HepG2 (cell line): ENCODE results near the gene TANGO2. TPM values are rescaled to one million over a fixed set of nuclear protein-coding genes. Genes with fewer than 3 reads are reported as not detected.

Experiments used
- ATAC-seq: fragments of 200-7000 bp; cut with Tn5 transposase; 3 replicates; pipeline ENCODE4 v1.9.1; 2020; ENCODE audit warnings: mild to moderate bottlenecking, moderate library complexity
- BruUV-seq: library from RNA; stranded (reverse); fragments of 400-500 nt; replicated peaks from 2 replicates; lab custom pipeline; 2021; lab: Mats Ljungman, UMichigan
- CTCF ChIA-PET: fragments of 300-600 bp; formaldehyde crosslinking; extraction: SDS; loops from one replicate; lab custom pipeline; 2021; ENCODE audit warnings: low total read pairs, inconsistent platforms, low intra/inter-chr PET ratio; lab: Yijun Ruan, JAX
- POLR2A ChIA-PET: fragments of 350-600 bp; sonication (Branson Sonifier 250); formaldehyde crosslinking; loops from one replicate; lab custom pipeline; 2020; ENCODE audit warnings: antibody characterized with exemption, inconsistent platforms; lab: Yijun Ruan, JAX
- DNase-seq: peaks from one replicate; pipeline ENCODE4 v3.0.0-alpha.2; 2015; ENCODE audit warnings: low spot score
- FAIRE-seq: peaks from 3 replicates; lab custom pipeline; 2011; peaks lifted over from hg19 to GRCh38; lab: Jason Lieb, UNC
- H2AFZ ChIP-seq: one replicate; pipeline ENCODE4 v1.6.1; 2011; ENCODE audit warnings: low read length, inconsistent platforms
- H3K27ac ChIP-seq: fragments of 300-600 bp; 3 replicates; pipeline ENCODE4 v1.8.0; 2011; ENCODE audit warnings: mixed run types, mild to moderate bottlenecking, mixed read lengths, low read length, inconsistent platforms; ENCODE audit not compliant: insufficient read depth; ENCODE audit errors: extremely low read length
- H3K27me3 ChIP-seq, 2 experiments: fragments of 200-600 bp in 1 of 2; 2 replicates in 1 of 2; 3 replicates in 1 of 2; pipeline versions ENCODE4 v1.6.0 to v1.8.0; 2011; ENCODE audit warnings: low read length in 2 of 2, mild to moderate bottlenecking in 2 of 2, moderate library complexity in 2 of 2, inconsistent platforms in 1 of 2; ENCODE audit not compliant: insufficient read depth in 2 of 2, control insufficient read depth in 1 of 2
- H3K36me3 ChIP-seq, 2 experiments: fragments of 200-600 bp in 1 of 2; replicated peaks in 1 of 2; 2 replicates in 1 of 2; 3 replicates in 1 of 2; pipeline versions ENCODE4 v1.5.1 to v1.8.0; 2011; ENCODE audit warnings: low read length in 2 of 2, inconsistent platforms in 1 of 2; ENCODE audit not compliant: insufficient read depth in 2 of 2, control insufficient read depth in 1 of 2
- H3K4me1 ChIP-seq: 2 replicates; pipeline ENCODE4 v1.5.1; 2012; ENCODE audit warnings: low read length, inconsistent platforms; ENCODE audit not compliant: insufficient read depth
- H3K4me2 ChIP-seq: 2 replicates; pipeline ENCODE4 v1.6.0; 2011; ENCODE audit warnings: low read depth, low read length, inconsistent platforms
- H3K4me3 ChIP-seq, 3 experiments: fragments of 200-600 bp in 1 of 3; sonication (generic), shearing (Covaris generic) in 1 of 3; replicated peaks in 1 of 3; 2 replicates each; pipeline ENCODE4 v1.5.1; 2011 to 2016; ENCODE audit warnings: low read length in 3 of 3, inconsistent platforms in 2 of 3, low read depth in 2 of 3, mild to moderate bottlenecking in 2 of 3, control low read depth in 1 of 3, mixed read lengths in 1 of 3; ENCODE audit not compliant: insufficient read depth in 1 of 3
- H3K79me2 ChIP-seq: one replicate; pipeline ENCODE4 v1.6.1; 2011; ENCODE audit warnings: low read length, inconsistent platforms; ENCODE audit not compliant: insufficient read depth
- H3K9ac ChIP-seq: 2 replicates; pipeline ENCODE4 v1.6.0; 2011; ENCODE audit warnings: mild to moderate bottlenecking, low read depth, low read length, inconsistent platforms; ENCODE audit not compliant: insufficient read depth
- H3K9me3 ChIP-seq: 2 replicates; pipeline ENCODE4 v1.5.1; 2012; ENCODE audit warnings: mild to moderate bottlenecking, low read length
- H4K20me1 ChIP-seq: 2 replicates; pipeline ENCODE4 v1.6.0; 2011; ENCODE audit warnings: inconsistent platforms, mild to moderate bottlenecking, low read length, moderate library complexity; ENCODE audit not compliant: insufficient read depth
- PPARG ChIP-seq: conservative IDR thresholded peaks from 2 replicates; pipeline ENCODE4 v1.6.1; 2016; ENCODE audit warnings: missing biosample characterization, missing genetic modification reagents
- SMARCE1 ChIP-seq: fragments of 450-650 bp; IDR thresholded peaks from 2 replicates; pipeline ENCODE4 v1.6.1; 2017; ENCODE audit warnings: borderline replicate concordance
- SRSF9 ChIP-seq: fragments of 200-400 bp; formaldehyde crosslinking; IDR thresholded peaks from 2 replicates; pipeline ENCODE4 v1.6.1; 2018; ENCODE audit warnings: borderline replicate concordance, mild to moderate bottlenecking, low read depth, low read length; ENCODE audit not compliant: insufficient read depth, poor library complexity, severe bottlenecking
- TOE1 ChIP-seq: sonication (generic); formaldehyde crosslinking; IDR thresholded peaks from 2 replicates; pipeline ENCODE4 v1.4.0; 2020; ENCODE audit warnings: mild to moderate bottlenecking, missing genetic modification reagents
- ZBTB39 ChIP-seq: sonication (generic); formaldehyde crosslinking; IDR thresholded peaks from 2 replicates; pipeline ENCODE4 v1.5.0; 2020; ENCODE audit warnings: missing genetic modification reagents
- ZFP82 ChIP-seq: sonication (generic); formaldehyde crosslinking; IDR thresholded peaks from 2 replicates; pipeline ENCODE4 v1.5.1; 2020; ENCODE audit warnings: mild to moderate bottlenecking, missing genetic modification reagents, borderline replicate concordance
- ZNF253 ChIP-seq: sonication (generic); formaldehyde crosslinking; IDR thresholded peaks from 2 replicates; pipeline ENCODE4 v1.8.0; 2022; ENCODE audit warnings: mild to moderate bottlenecking, missing genetic modification reagents, borderline replicate concordance
- ZNF3 ChIP-seq: IDR thresholded peaks from 2 replicates; pipeline ENCODE4 v1.7.0; 2017; ENCODE audit warnings: inconsistent platforms
- WGBS: methylation state at CpG from one replicate; pipeline ENCODE4 v1.1.6; 2017; ENCODE audit warnings: low lambda C conversion rate; 5-methylcytosine and 5-hydroxymethylcytosine counted together
- in situ Hi-C: cut with HindIII; loops from 2 replicates; pipeline ENCODE4 v1.10.0; 2017; ENCODE audit warnings: low pct_unique_long_range_greater_than_20kb; ENCODE audit not compliant: extremely low pct_ligation_motif_present
- intact Hi-C: fragments of 100-400 bp; cut with micrococcal nuclease; formaldehyde crosslinking; loops from one replicate; pipeline ENCODE4 v1.10.0; 2022; ENCODE audit not compliant: unreplicated experiment
- polyA plus RNA-seq, 8 experiments: library from polyadenylated mRNA; depleted of rRNA in 3 of 8; stranded (reverse) in 7 of 8; unstranded in 1 of 8; fragments of >200 nt; fragmentation: Illumina TruSeq in 4 of 8; extraction: Trizol in 4 of 8; gene quantifications; 2 replicates each; pipeline versions ENCODE4 v1.2.1 to v1.2.3, GENCODE V29; 2011 to 2016; ENCODE audit warnings: low read depth in 4 of 8, missing spikeins in 1 of 8, mixed read lengths in 1 of 8; ENCODE audit not compliant: insufficient read depth in 1 of 8
- total RNA-seq, 5 experiments: library from RNA; depleted of rRNA; stranded (reverse); fragments of >200 nt; fragmentation: Illumina TruSeq; extraction: Trizol; gene quantifications; 2 replicates each; pipeline ENCODE4 v1.2.3, GENCODE V29; 2016; ENCODE audit warnings: low read depth in 1 of 5
- TF ChIP-seq, protein P1 (sequence below): sonication (generic); formaldehyde crosslinking; IDR thresholded peaks from 2 replicates; pipeline ENCODE4 v1.5.0; 2020; ENCODE audit warnings: mild to moderate bottlenecking, missing genetic modification reagents, borderline replicate concordance

Gene TANGO2
- total and polyA plus RNA-seq, 2 of the 13 experiments (the other 11 are each of a cell fraction or from before 2014, with no cell fraction given): 12.9 to 14.8 TPM

DNA sequence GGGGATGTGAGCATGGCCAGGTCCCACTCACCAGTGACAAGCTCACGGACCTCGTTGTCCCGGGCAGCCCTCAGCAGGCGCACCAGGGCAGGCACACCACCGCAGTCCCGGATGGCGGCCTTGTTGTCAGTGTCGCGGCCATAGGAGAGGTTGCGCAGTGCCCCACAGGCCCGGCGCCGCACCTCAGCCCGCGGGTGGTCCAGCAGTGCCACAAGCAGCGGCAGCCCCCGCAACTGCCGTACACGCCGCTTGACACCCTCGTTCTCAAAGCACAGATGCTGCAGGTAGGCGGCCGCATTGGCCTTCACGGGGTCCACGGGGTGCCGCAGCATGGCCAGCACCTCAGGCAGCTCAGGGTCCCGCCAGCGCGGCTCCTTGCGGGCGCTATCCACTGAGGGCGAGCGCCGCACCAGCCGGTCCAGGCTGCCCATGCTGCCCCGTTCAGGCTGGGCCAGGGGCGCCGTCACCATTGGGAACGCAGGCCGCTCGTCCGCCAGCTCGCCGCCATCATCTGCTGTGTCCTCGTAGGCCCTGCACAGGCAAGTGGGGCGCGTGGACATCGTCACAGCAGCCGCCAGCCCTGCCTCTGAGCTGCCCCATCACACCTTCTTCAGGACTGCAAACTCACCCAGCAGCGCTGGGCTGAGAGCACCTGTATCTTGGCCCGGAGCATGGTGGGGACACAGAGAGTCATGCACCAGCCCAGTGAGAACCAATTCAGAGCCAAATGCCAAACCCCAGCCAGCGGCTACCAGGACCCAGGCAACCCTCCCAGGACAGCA is 41.0 kb upstream of the TANGO2 start:
- H3K9me3 ChIP-seq: no peaks in the 10 kb centered on the region
- no peaks in the 10 kb centered on the region for H3K27me3 ChIP-seq
- FAIRE-seq (no peak), DNase-seq (no peak), ATAC-seq (no peak)
- no peaks in the 10 kb centered on the region for H3K79me2 ChIP-seq
- no peak overlapping the region for H3K4me2 ChIP-seq
- intact Hi-C loops (no loop called here), in situ Hi-C loops (no loop called here)
- CTCF ChIA-PET: no interaction called here
- no peaks in the 10 kb centered on the region for H4K20me1 ChIP-seq
- no peak overlapping the region for H3K4me3 ChIP-seq
- POLR2A ChIA-PET: no interaction called here
- peaks cover 1 to 13% of the 10 kb centered on the region in 2 experiments; a peak in 2 of 5 replicates for H3K36me3 ChIP-seq
- BruUV-seq: no TSS peak
- no peak overlapping the region for H3K9ac ChIP-seq
- no peaks in the 10 kb centered on the region; the same call in 1 of the 2 replicates for H3K4me1 ChIP-seq
- TF ChIP-seq ZBTB39 (CRISPR knock-in tag): no peak
- H2AFZ ChIP-seq: no peak overlapping the region
- H3K27ac ChIP-seq: no peak overlapping the region
- 83% methylated on average over 7 of the region's 52 CpGs for WGBS

DNA sequence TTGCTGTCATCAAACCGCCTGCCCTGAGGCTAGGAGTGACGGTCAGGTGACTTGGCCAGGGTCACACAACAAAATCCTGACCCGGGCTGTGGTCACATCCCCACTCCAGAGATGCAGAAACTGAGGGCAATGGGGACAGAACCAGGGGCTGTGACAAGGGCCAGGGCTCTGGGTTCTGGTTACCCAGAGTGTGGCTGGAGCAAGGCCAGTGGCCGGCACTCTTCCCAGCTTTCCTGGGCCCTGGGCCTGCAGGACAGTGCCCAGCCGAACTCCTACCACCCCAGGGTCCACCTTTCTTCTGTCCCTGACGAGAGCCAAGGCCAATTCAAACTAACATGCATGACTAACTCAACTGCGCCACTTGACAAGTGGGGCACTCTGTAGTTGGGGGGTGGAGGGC is 40.1 kb upstream of the TANGO2 start:
- ATAC-seq (no peak), FAIRE-seq (no peak), DNase-seq (no peak)
- CTCF ChIA-PET: no interaction called here
- Histone ChIP-seq H3K4me3 (no peak overlapping the region), H3K4me1 (peaks cover 4% of the 10 kb centered on the region), H3K79me2 (no peaks in the 10 kb centered on the region), H4K20me1 (peaks cover 3% of the 10 kb centered on the region; the same call in 1 of the 2 replicates), H3K27me3 (no peaks in the 10 kb centered on the region), H3K36me3 (peaks cover 1 to 13% of the 10 kb centered on the region in 2 experiments; a peak in 2 of 5 replicates), H2AFZ (no peak overlapping the region), H3K9ac (no peak overlapping the region), H3K4me2 (no peak overlapping the region), H3K9me3 (no peaks in the 10 kb centered on the region), H3K27ac (no peak overlapping the region)
- no CpG with 5 or more reads among the region's 7 CpGs for WGBS
- intact Hi-C loops (no loop called here), in situ Hi-C loops (no loop called here)
- POLR2A ChIA-PET: no interaction called here
- no TSS peak for BruUV-seq
- TF ChIP-seq ZFP82 (CRISPR knock-in tag) (no peak), TOE1 (no peak), ZNF253 (CRISPR knock-in tag) (no peak), ZNF3 (CRISPR knock-in tag) (no peak), PPARG (CRISPR knock-in tag) (no peak), SMARCE1 (no peak), SRSF9 (no peak)
- TF ChIP-seq, protein P1, sequence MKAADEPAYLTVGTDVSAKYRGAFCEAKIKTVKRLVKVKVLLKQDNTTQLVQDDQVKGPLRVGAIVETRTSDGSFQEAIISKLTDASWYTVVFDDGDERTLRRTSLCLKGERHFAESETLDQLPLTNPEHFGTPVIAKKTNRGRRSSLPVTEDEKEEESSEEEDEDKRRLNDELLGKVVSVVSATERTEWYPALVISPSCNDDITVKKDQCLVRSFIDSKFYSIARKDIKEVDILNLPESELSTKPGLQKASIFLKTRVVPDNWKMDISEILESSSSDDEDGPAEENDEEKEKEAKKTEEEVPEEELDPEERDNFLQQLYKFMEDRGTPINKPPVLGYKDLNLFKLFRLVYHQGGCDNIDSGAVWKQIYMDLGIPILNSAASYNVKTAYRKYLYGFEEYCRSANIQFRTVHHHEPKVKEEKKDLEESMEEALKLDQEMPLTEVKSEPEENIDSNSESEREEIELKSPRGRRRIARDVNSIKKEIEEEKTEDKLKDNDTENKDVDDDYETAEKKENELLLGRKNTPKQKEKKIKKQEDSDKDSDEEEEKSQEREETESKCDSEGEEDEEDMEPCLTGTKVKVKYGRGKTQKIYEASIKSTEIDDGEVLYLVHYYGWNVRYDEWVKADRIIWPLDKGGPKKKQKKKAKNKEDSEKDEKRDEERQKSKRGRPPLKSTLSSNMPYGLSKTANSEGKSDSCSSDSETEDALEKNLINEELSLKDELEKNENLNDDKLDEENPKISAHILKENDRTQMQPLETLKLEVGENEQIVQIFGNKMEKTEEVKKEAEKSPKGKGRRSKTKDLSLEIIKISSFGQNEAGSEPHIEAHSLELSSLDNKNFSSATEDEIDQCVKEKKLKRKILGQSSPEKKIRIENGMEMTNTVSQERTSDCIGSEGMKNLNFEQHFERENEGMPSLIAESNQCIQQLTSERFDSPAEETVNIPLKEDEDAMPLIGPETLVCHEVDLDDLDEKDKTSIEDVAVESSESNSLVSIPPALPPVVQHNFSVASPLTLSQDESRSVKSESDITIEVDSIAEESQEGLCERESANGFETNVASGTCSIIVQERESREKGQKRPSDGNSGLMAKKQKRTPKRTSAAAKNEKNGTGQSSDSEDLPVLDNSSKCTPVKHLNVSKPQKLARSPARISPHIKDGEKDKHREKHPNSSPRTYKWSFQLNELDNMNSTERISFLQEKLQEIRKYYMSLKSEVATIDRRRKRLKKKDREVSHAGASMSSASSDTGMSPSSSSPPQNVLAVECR (CRISPR knock-in tag): no peak
